GM23338 (cell line): ENCODE results near the gene SLC22A25. TPM values are rescaled to one million over a fixed set of nuclear protein-coding genes. Genes with fewer than 3 reads are reported as not detected.
"Not testable (repeated sequence)": the region's sequence is repeated elsewhere in the genome, so short reads cannot be mapped to it uniquely, and the experiment has no call there.

Experiments used
- ATAC-seq: fragments of 200-7000 bp; cut with Tn5 transposase; 3 replicates; pipeline ENCODE4 v1.9.1; 2020
- DNase-seq: peaks from one replicate; pipeline ENCODE4 v3.0.0-alpha.2; 2015; ENCODE audit warnings: low spot score
- H2AFZ ChIP-seq: fragments of 200-600 bp; sonication (generic); 2 replicates; pipeline ENCODE4 v1.8.0; 2016; ENCODE audit warnings: antibody characterized with exemption, mild to moderate bottlenecking, moderate library complexity
- H3F3A ChIP-seq: fragments of 200-600 bp; sonication (generic); replicated peaks from 2 replicates; pipeline ENCODE4 v1.8.0; 2017; ENCODE audit warnings: antibody characterized with exemption, mixed run types, low read depth
- H3K27ac ChIP-seq: fragments of 200-600 bp; sonication (generic); 2 replicates; pipeline ENCODE4 v1.6.1; 2016; ENCODE audit warnings: low read depth
- H3K27me3 ChIP-seq: fragments of 200-600 bp; sonication (generic); 2 replicates; pipeline ENCODE4 v1.8.0; 2016; ENCODE audit warnings: mild to moderate bottlenecking, mixed run types, moderate library complexity; ENCODE audit not compliant: insufficient read depth
- H3K36me3 ChIP-seq: fragments of 200-600 bp; sonication (generic); 2 replicates; pipeline ENCODE4 v1.8.0; 2016; ENCODE audit warnings: mild to moderate bottlenecking; ENCODE audit not compliant: insufficient read depth
- H3K4me1 ChIP-seq: fragments of 200-600 bp; sonication (generic); 2 replicates; pipeline ENCODE4 v1.8.0; 2016; ENCODE audit warnings: mild to moderate bottlenecking, moderate library complexity; ENCODE audit not compliant: insufficient read depth
- H3K4me2 ChIP-seq: fragments of 200-600 bp; sonication (generic); 2 replicates; pipeline ENCODE4 v1.7.1; 2017; ENCODE audit warnings: mixed run types
- H3K4me3 ChIP-seq: fragments of 200-600 bp; sonication (generic); 2 replicates; pipeline ENCODE4 v1.6.1; 2016; ENCODE audit warnings: mixed run types
- H3K79me2 ChIP-seq: fragments of 200-600 bp; sonication (generic); replicated peaks from 2 replicates; pipeline ENCODE4 v1.8.0; 2017; ENCODE audit warnings: mild to moderate bottlenecking; ENCODE audit not compliant: insufficient read depth
- H3K9me2 ChIP-seq: fragments of 200-600 bp; sonication (generic); 2 replicates; pipeline ENCODE4 v1.8.0; 2017; ENCODE audit not compliant: insufficient read depth
- H4K20me1 ChIP-seq: fragments of 200-600 bp; sonication (generic); replicated peaks from 2 replicates; pipeline ENCODE4 v1.8.0; 2017; ENCODE audit warnings: mild to moderate bottlenecking; ENCODE audit not compliant: insufficient read depth
- H3K27ac Mint-ChIP-seq: 2 replicates; pipeline ENCODE4 v1.8.0; 2020; ENCODE audit warnings: inconsistent platforms, mild to moderate bottlenecking, moderate library complexity, mixed read lengths
- H3K27me3 Mint-ChIP-seq: 3 replicates; pipeline ENCODE4 v1.8.0; 2022; ENCODE audit warnings: low read depth, mild to moderate bottlenecking, moderate library complexity, mixed read lengths, inconsistent platforms; ENCODE audit not compliant: insufficient read depth, poor library complexity
- H3K36me3 Mint-ChIP-seq: 3 replicates; pipeline ENCODE4 v1.8.0; 2021; ENCODE audit warnings: low read depth, mild to moderate bottlenecking, inconsistent platforms, moderate library complexity, mixed read lengths
- H3K4me1 Mint-ChIP-seq: 3 replicates; pipeline ENCODE4 v1.8.0; 2020; ENCODE audit warnings: mild to moderate bottlenecking, inconsistent platforms, mixed read lengths
- H3K4me3 Mint-ChIP-seq: 3 replicates; pipeline ENCODE4 v1.8.0; 2021; ENCODE audit warnings: moderate library complexity, mild to moderate bottlenecking, inconsistent platforms, mixed read lengths
- H3K9me3 Mint-ChIP-seq: 3 replicates; pipeline ENCODE4 v1.8.0; 2020; ENCODE audit warnings: moderate library complexity, mild to moderate bottlenecking, inconsistent platforms, mixed read lengths
- EZH2 ChIP-seq: fragments of 200-600 bp; sonication (generic); IDR thresholded peaks from one replicate; pipeline ENCODE4 v1.8.0; 2017; ENCODE audit warnings: antibody characterized with exemption, mild to moderate bottlenecking, low read depth; ENCODE audit not compliant: unreplicated experiment
- JUNB ChIP-seq: IDR thresholded peaks from one replicate; pipeline ENCODE4 v1.6.1; 2016; ENCODE audit warnings: antibody characterized with exemption; ENCODE audit not compliant: unreplicated experiment
- POLR2AphosphoS5 ChIP-seq: IDR thresholded peaks from 2 replicates; pipeline ENCODE4 v1.6.1; 2016; ENCODE audit warnings: antibody characterized with exemption, low read depth
- ZNF114 ChIP-seq: fragments of 250-450 bp; sonication (Bioruptor Pico); IDR thresholded peaks from 2 replicates; pipeline ENCODE4 v1.5.0; 2020; ENCODE audit warnings: mild to moderate bottlenecking, moderate library complexity
- polyA plus RNA-seq: library from polyadenylated mRNA; unstranded; fragments of >200 nt; fragmentation: Nextera tagmentation; extraction: Ambion mirVana; gene quantifications from 2 replicates; pipeline ENCODE4 v1.2.1, GENCODE V29; 2016
- total RNA-seq: library from RNA; depleted of rRNA; stranded (reverse); fragments of >200 nt; shearing (Covaris generic); gene quantifications from 2 replicates; pipeline ENCODE4 v1.2.3, GENCODE V29; 2014
- TF ChIP-seq, protein P1 (sequence below): fragments of 250-450 bp; sonication (Bioruptor Pico); IDR thresholded peaks from 2 replicates; pipeline ENCODE4 v1.5.0; 2020; ENCODE audit warnings: mild to moderate bottlenecking, moderate library complexity
- TF ChIP-seq, protein P2 (sequence below): IDR thresholded peaks from 2 replicates; pipeline ENCODE4 v1.6.1; 2016; ENCODE audit warnings: antibody characterized with exemption
- TF ChIP-seq, protein P3 (sequence below), 2 experiments: fragments of 200-600 bp in 1 of 2; sonication (generic) in 1 of 2; conservative IDR thresholded peaks; 2 replicates each; pipeline versions ENCODE4 v1.5.1 to v1.6.1; 2016 to 2017; ENCODE audit warnings: antibody characterized with exemption in 2 of 2, low read depth in 2 of 2, mild to moderate bottlenecking in 2 of 2, moderate library complexity in 1 of 2

Gene SLC22A25
- total and polyA plus RNA-seq, 2 experiments from 2014 or later = not detected

DNA sequence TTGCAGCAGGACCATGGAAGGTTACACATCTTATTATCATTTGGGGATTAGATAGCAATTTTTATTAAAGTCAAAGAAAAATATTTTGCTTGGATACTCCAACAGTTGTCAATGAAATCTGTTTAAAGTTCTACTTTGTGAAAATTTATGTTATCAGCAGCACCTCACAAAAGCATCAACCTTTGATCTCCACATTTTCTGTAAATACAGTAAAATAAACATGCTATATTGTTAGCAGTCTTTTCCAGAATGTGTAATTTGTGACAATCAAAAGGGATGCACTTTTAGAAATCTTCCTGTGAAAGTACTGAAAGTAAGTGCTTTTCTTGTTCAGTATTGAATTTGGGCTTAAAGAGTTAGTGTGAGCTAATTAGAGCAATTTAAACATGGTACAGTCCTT, 4.1 kb downstream of the SLC22A25 start (continued):
- TF ChIP-seq, protein P1, sequence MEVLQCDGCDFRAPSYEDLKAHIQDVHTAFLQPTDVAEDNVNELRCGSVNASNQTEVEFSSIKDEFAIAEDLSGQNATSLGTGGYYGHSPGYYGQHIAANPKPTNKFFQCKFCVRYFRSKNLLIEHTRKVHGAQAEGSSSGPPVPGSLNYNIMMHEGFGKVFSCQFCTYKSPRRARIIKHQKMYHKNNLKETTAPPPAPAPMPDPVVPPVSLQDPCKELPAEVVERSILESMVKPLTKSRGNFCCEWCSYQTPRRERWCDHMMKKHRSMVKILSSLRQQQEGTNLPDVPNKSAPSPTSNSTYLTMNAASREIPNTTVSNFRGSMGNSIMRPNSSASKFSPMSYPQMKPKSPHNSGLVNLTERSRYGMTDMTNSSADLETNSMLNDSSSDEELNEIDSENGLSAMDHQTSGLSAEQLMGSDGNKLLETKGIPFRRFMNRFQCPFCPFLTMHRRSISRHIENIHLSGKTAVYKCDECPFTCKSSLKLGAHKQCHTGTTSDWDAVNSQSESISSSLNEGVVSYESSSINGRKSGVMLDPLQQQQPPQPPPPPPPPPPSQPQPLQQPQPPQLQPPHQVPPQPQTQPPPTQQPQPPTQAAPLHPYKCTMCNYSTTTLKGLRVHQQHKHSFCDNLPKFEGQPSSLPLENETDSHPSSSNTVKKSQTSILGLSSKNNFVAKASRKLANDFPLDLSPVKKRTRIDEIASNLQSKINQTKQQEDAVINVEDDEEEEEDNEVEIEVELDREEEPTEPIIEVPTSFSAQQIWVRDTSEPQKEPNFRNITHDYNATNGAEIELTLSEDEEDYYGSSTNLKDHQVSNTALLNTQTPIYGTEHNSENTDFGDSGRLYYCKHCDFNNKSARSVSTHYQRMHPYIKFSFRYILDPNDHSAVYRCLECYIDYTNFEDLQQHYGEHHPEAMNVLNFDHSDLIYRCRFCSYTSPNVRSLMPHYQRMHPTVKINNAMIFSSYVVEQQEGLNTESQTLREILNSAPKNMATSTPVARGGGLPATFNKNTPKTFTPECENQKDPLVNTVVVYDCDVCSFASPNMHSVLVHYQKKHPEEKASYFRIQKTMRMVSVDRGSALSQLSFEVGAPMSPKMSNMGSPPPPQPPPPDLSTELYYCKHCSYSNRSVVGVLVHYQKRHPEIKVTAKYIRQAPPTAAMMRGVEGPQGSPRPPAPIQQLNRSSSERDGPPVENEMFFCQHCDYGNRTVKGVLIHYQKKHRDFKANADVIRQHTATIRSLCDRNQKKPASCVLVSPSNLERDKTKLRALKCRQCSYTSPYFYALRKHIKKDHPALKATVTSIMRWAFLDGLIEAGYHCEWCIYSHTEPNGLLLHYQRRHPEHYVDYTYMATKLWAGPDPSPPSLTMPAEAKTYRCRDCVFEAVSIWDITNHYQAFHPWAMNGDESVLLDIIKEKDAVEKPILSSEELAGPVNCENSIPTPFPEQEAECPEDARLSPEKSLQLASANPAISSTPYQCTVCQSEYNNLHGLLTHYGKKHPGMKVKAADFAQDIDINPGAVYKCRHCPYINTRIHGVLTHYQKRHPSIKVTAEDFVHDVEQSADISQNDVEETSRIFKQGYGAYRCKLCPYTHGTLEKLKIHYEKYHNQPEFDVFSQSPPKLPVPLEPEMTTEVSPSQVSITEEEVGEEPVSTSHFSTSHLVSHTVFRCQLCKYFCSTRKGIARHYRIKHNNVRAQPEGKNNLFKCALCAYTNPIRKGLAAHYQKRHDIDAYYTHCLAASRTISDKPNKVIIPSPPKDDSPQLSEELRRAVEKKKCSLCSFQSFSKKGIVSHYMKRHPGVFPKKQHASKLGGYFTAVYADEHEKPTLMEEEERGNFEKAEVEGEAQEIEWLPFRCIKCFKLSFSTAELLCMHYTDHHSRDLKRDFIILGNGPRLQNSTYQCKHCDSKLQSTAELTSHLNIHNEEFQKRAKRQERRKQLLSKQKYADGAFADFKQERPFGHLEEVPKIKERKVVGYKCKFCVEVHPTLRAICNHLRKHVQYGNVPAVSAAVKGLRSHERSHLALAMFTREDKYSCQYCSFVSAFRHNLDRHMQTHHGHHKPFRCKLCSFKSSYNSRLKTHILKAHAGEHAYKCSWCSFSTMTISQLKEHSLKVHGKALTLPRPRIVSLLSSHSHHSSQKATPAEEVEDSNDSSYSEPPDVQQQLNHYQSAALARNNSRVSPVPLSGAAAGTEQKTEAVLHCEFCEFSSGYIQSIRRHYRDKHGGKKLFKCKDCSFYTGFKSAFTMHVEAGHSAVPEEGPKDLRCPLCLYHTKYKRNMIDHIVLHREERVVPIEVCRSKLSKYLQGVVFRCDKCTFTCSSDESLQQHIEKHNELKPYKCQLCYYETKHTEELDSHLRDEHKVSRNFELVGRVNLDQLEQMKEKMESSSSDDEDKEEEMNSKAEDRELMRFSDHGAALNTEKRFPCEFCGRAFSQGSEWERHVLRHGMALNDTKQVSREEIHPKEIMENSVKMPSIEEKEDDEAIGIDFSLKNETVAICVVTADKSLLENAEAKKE (CRISPR knock-in tag) = no peak

DNA sequence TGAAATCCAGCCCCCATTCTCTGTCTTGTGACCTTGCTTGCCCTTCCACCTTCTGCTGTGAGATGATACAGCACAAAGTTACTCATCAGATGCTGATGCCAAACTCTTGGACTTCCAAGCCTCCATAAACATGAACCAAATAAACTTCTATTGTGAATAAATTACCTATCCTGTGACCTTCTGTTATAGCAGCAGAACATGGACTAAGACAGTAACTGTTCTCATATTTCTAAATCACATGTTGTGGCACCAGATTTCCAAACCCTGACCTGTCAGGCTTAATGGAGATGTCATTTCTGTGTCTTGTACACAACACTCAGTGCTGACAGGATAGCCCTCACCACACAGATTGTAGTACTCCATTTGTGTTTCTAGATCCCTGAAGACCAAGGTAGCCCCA, 6.0 kb downstream of the SLC22A25 start:
- Histone ChIP-seq H2AFZ (no peak overlapping the region), H3K27ac (no peak overlapping the region), H3K79me2 (no peaks in the 10 kb centered on the region), H3K9me2 (no peaks in the 10 kb centered on the region; the same call in 1 of the 2 replicates), H3K36me3 (peaks cover 10% of the 10 kb centered on the region; the same call in 1 of the 2 replicates), H3K27me3 (no peaks in the 10 kb centered on the region), H3K4me2 (no peak overlapping the region), H3K4me1 (no peaks in the 10 kb centered on the region), H4K20me1 (no peaks in the 10 kb centered on the region), H3F3A (no peaks in the 10 kb centered on the region), H3K4me3 (no peak overlapping the region)
- DNase-seq = no peak
- Mint-ChIP-seq H3K4me1 (no peaks in the 10 kb centered on the region), H3K4me3 (no peak overlapping the region), H3K27me3 (peaks cover 5% of the 10 kb centered on the region), H3K36me3 (peaks cover 13% of the 10 kb centered on the region), H3K9me3 (peaks cover 56% of the 10 kb centered on the region), H3K27ac (no peak overlapping the region)
- no peak for ATAC-seq
- TF ChIP-seq EZH2 = no peak
- TF ChIP-seq, protein P2, sequence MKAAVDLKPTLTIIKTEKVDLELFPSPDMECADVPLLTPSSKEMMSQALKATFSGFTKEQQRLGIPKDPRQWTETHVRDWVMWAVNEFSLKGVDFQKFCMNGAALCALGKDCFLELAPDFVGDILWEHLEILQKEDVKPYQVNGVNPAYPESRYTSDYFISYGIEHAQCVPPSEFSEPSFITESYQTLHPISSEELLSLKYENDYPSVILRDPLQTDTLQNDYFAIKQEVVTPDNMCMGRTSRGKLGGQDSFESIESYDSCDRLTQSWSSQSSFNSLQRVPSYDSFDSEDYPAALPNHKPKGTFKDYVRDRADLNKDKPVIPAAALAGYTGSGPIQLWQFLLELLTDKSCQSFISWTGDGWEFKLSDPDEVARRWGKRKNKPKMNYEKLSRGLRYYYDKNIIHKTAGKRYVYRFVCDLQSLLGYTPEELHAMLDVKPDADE = no peak
- no peak for TF ChIP-seq POLR2AphosphoS5
- no peak for TF ChIP-seq JUNB
- TF ChIP-seq, protein P3, sequence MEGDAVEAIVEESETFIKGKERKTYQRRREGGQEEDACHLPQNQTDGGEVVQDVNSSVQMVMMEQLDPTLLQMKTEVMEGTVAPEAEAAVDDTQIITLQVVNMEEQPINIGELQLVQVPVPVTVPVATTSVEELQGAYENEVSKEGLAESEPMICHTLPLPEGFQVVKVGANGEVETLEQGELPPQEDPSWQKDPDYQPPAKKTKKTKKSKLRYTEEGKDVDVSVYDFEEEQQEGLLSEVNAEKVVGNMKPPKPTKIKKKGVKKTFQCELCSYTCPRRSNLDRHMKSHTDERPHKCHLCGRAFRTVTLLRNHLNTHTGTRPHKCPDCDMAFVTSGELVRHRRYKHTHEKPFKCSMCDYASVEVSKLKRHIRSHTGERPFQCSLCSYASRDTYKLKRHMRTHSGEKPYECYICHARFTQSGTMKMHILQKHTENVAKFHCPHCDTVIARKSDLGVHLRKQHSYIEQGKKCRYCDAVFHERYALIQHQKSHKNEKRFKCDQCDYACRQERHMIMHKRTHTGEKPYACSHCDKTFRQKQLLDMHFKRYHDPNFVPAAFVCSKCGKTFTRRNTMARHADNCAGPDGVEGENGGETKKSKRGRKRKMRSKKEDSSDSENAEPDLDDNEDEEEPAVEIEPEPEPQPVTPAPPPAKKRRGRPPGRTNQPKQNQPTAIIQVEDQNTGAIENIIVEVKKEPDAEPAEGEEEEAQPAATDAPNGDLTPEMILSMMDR (conservative IDR thresholded peaks at IDR 0.05; ENCODE audit: low read depth in 2 of 2) = no peak
- TF ChIP-seq ZNF114 (CRISPR knock-in tag) = no peak

DNA sequence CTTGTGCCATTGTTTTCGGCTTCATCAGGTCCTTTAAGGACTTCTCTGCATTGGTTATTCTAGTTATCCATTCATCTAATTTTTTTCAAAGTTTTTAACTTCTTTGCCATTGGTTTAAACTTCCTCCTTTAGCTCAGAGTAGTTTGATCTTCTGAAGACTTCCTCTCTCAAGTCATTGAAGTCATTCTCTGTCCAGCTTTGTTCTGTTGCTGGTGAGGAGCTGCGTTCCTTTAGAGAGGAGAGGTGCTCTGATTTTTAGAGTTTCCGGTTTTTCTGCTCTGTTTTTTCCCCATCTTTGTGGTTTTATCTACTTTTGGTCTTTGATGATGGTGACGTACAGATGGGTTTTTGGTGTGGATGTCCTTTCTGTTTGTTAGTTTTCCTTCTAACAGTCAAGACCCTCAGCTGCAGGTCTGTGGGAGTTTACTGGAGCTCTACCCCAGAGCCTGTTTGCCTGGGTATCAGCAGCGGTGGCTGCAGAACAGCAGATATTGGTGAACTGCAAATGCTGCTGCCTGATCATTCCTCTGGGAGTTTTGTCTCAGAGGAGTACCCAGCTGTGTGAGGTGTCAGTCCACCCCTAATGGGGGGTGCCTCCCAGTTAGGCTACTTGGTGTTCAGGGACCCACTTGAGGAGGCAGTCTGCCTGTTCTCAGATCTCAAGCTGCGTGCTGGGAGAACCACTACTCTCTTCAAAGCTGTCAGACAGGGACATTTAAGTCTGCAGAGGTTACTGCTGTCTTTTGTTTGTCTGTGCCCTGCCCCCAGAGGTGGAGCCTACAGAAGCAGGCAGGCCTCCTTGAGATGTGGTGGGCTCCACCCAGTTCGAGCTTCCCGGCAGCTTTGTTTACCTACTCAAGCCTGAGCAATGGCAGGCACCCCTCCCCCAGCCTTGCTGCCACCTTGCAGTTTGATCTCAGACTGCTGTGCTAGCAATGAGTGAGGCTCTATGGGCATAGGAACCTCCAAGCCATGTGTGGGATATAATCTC, 7.6 kb downstream of the SLC22A25 start:
- Mint-ChIP-seq H3K36me3 (peaks cover 13% of the 10 kb centered on the region), H3K9me3 (peaks cover 70% of the 10 kb centered on the region)
- H3K36me3 ChIP-seq = peaks cover 10% of the 10 kb centered on the region; the same call in 1 of the 2 replicates
- H3K27ac Mint-ChIP-seq, H3K79me2 ChIP-seq, H3K27ac ChIP-seq, H3K4me1 Mint-ChIP-seq, H3K4me3 Mint-ChIP-seq, H3K27me3 Mint-ChIP-seq, H2AFZ ChIP-seq, H3K4me2 ChIP-seq, ATAC-seq, H3F3A ChIP-seq, H3K9me2 ChIP-seq, H3K27me3 ChIP-seq, H4K20me1 ChIP-seq, DNase-seq, H3K4me1 ChIP-seq, H3K4me3 ChIP-seq: not testable (repeated sequence)
